GM12878 (cell line): ENCODE data around the gene USP27X. TPM values are rescaled to one million over a fixed set of nuclear protein-coding genes. Genes with fewer than 3 reads are reported as not detected.

Experiments
- ATAC-seq: fragments of 200-7000 bp; cut with Tn5 transposase; 3 replicates; pipeline ENCODE4 v1.9.1; 2020; ENCODE audit warnings: mild to moderate bottlenecking, moderate library complexity
- BruUV-seq: library from RNA; stranded (reverse); fragments of 400-500 nt; replicated peaks from 2 replicates; lab custom pipeline; 2021; lab: Mats Ljungman, UMichigan
- CTCF ChIA-PET: fragments of 300-600 bp; sonication (Branson Sonifier 250); formaldehyde crosslinking; extraction: SDS; loops from one replicate; lab custom pipeline; 2021; ENCODE audit warnings: inconsistent platforms; lab: Yijun Ruan, JAX
- POLR2A ChIA-PET: fragments of 350-600 bp; formaldehyde crosslinking; extraction: SDS; loops from one replicate; lab custom pipeline; 2021; ENCODE audit warnings: inconsistent platforms; lab: Charles Lee
- RAD21 ChIA-PET: fragments of 300-600 bp; sonication (Branson Sonifier 250); formaldehyde crosslinking; loops from one replicate; lab custom pipeline; 2023; ENCODE audit warnings: antibody characterized with exemption; ENCODE audit not compliant: unreplicated experiment; lab: Charles Lee
- SMC1A ChIA-PET: fragments of 300-600 bp; sonication (Branson Sonifier 250); formaldehyde crosslinking; loops from one replicate; lab custom pipeline; 2023; ENCODE audit not compliant: unreplicated experiment, uncharacterized antibody; lab: Charles Lee
- DNase-seq: peaks from one replicate; pipeline ENCODE4 v3.0.0-alpha.2; 2011; ENCODE audit warnings: low read depth, low spot score
- FAIRE-seq: peaks from 3 replicates; lab custom pipeline; 2011; peaks lifted over from hg19 to GRCh38; lab: Jason Lieb, UNC
- H2AFZ ChIP-seq: 2 replicates; pipeline ENCODE4 v1.6.0; 2011; ENCODE audit warnings: low read depth, low read length, control low read depth; ENCODE audit not compliant: control insufficient read depth
- H3K27ac ChIP-seq: 2 replicates; pipeline ENCODE4 v1.5.1; 2011; ENCODE audit warnings: control low read depth; ENCODE audit not compliant: control insufficient read depth, insufficient read depth
- H3K27me3 ChIP-seq, 2 experiments: replicated peaks in 1 of 2; 2 replicates each; pipeline versions ENCODE4 v1.6.0 to v1.6.1; 2011; ENCODE audit warnings: low read length in 1 of 2; ENCODE audit not compliant: control insufficient read depth in 2 of 2, insufficient read depth in 2 of 2
- H3K36me3 ChIP-seq, 2 experiments: 2 replicates each; pipeline ENCODE4 v1.5.1; 2011; ENCODE audit warnings: low read length in 1 of 2; ENCODE audit not compliant: control insufficient read depth in 2 of 2, insufficient read depth in 2 of 2
- H3K4me1 ChIP-seq: 2 replicates; pipeline ENCODE4 v1.6.1; 2011; ENCODE audit warnings: mild to moderate bottlenecking, low read length, moderate library complexity, mixed read lengths; ENCODE audit not compliant: control insufficient read depth, insufficient read depth
- H3K4me2 ChIP-seq: 2 replicates; pipeline ENCODE4 v1.6.0; 2011; ENCODE audit warnings: control low read depth; ENCODE audit not compliant: control insufficient read depth, insufficient read depth
- H3K4me3 ChIP-seq: fragments of 200-600 bp; sonication (generic); 2 replicates; pipeline ENCODE4 v1.5.1; 2016
- H3K79me2 ChIP-seq: 2 replicates; pipeline ENCODE4 v1.6.0; 2011; ENCODE audit warnings: low read length; ENCODE audit not compliant: control insufficient read depth, insufficient read depth
- H3K9ac ChIP-seq: 2 replicates; pipeline ENCODE4 v1.8.0; 2011; ENCODE audit warnings: low read length, control low read depth, mixed read lengths; ENCODE audit not compliant: control insufficient read depth, insufficient read depth
- H3K9me3 ChIP-seq: replicated peaks from 3 replicates; pipeline ENCODE4 v1.5.1; 2011; ENCODE audit warnings: mild to moderate bottlenecking, low read length; ENCODE audit not compliant: control insufficient read depth, insufficient read depth
- H4K20me1 ChIP-seq: 2 replicates; pipeline ENCODE4 v1.6.0; 2011; ENCODE audit not compliant: control insufficient read depth, insufficient read depth
- BMI1 ChIP-seq: fragments of 450-650 bp; IDR thresholded peaks from 2 replicates; pipeline ENCODE4 v1.6.1; 2016; ENCODE audit warnings: mild to moderate bottlenecking, moderate library complexity, borderline replicate concordance
- HDGF ChIP-seq: fragments of 450-650 bp; IDR thresholded peaks from 2 replicates; pipeline ENCODE4 v1.6.1; 2016; ENCODE audit warnings: antibody characterized with exemption
- RAD21 ChIP-seq: IDR thresholded peaks from 2 replicates; pipeline ENCODE4 v1.6.1; 2011; ENCODE audit warnings: mild to moderate bottlenecking, low read depth, low read length, moderate library complexity; ENCODE audit not compliant: insufficient read depth
- SMC3 ChIP-seq: IDR thresholded peaks from 2 replicates; pipeline ENCODE4 v1.6.1; 2011; ENCODE audit warnings: low read length, improper control_type of control experiment, borderline replicate concordance
- WGBS: methylation state at CpG from one replicate; pipeline ENCODE4 v1.1.6; 2016; ENCODE audit warnings: low lambda C conversion rate; ENCODE audit not compliant: insufficient replicate concordance, insufficient coverage; ENCODE audit errors: missing lambda C conversion rate; 5-methylcytosine and 5-hydroxymethylcytosine counted together
- in situ Hi-C: fragments of 300-500 bp; cut with MboI; formaldehyde crosslinking; loops from 9 replicates; pipeline ENCODE4 v1.14.3; 2018; ENCODE audit warnings: mixed read lengths
- intact Hi-C: fragments of 100-400 bp; cut with micrococcal nuclease; formaldehyde crosslinking; loops from one replicate; pipeline ENCODE4 v1.14.2; 2022; ENCODE audit not compliant: unreplicated experiment
- polyA plus RNA-seq, 11 experiments: library from polyadenylated mRNA; depleted of rRNA in 4 of 11; unstranded in 6 of 11; stranded (reverse) in 5 of 11; fragments of >200 nt; fragmentation: Nextera tagmentation in 4 of 11; fragmentation: Illumina TruSeq in 1 of 11; extraction: Ambion mirVana in 4 of 11; extraction: Trizol in 1 of 11; gene quantifications; 1 replicate in 1 of 11; 2 replicates in 10 of 11; pipeline versions ENCODE4 v1.2.1 to v1.2.3, GENCODE V29; 2011 to 2016; ENCODE audit warnings: inconsistent platforms in 2 of 11, missing spikeins in 2 of 11, low read depth in 1 of 11
- total RNA-seq, 4 experiments: library from RNA; depleted of rRNA in 3 of 4; stranded (reverse); fragments of >200 nt in 3 of 4; fragmentation: Illumina TruSeq in 1 of 4; extraction: Trizol in 1 of 4; gene quantifications; 2 replicates each; pipeline versions ENCODE4 v1.2.1 to v1.2.3, GENCODE V29; 2013 to 2021
- TF ChIP-seq, protein P1 (sequence below), 3 experiments: IDR thresholded peaks in 2 of 3; conservative IDR thresholded peaks in 1 of 3; 2 replicates each; pipeline ENCODE4 v1.5.1; 2011; ENCODE audit warnings: low read depth in 3 of 3, low read length in 3 of 3, mild to moderate bottlenecking in 3 of 3, control low read depth in 2 of 3, moderate library complexity in 2 of 3, inconsistent platforms in 1 of 3, mixed read lengths in 1 of 3; ENCODE audit not compliant: control insufficient read depth in 2 of 3, insufficient read depth in 1 of 3; ENCODE audit errors: extremely low read depth in 1 of 3
- TF ChIP-seq, protein P2 (sequence below): fragments of 150-350 bp; IDR thresholded peaks from 2 replicates; pipeline ENCODE4 v1.6.1; 2016; ENCODE audit warnings: low read depth, low read length

Gene USP27X
- total and polyA plus RNA-seq, 10 of the 15 experiments (the other 5 are each of a cell fraction or from before 2014, with no cell fraction given), result 0.09 to 2.0 (median 0.89) TPM; not detected in 1

DNA sequence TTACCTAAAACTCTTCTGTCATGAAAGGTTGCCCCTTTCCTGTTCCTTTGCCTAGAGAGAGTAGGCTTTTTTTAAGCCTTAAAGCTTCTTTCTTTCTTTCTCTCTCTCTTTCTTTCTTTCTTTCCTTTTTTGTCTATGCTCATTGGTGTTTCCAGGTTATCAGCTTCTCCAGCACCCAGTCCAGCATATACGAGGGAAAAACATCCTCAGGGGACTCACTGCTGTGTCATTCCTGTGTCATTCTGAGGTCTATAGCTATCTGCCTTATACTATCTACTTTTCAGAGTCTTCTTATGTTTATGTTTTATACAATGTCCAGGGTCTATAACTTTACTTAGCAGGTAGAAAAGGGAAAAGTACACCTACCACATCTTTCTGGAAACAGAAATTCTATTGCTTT lies 10.5 kb upstream of the USP27X start:
- SMC1A ChIA-PET, result no interaction called here

DNA sequence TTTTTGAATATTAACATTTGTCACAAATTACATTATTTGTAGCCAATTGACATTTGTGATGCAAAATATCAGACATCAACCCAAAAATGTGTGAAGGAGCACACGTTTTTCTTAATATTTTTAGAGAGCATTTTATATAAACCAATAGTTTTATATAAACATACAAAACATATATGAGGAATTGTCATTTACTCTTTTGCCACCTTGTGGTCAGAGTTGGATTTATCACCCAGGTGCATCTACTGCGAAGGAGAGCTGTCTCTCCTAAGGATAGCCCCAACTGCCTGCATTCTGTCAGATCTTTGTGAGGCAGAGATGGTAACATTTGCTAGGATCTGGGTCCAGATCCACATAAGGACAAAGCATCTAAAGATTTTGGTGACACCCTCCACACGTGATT lies 2.5 kb upstream of the USP27X start:
- Histone ChIP-seq H4K20me1 (no peaks in the 10 kb centered on the region), H3K27ac (no peak overlapping the region), H3K4me2 (no peak overlapping the region), H3K36me3 (no peaks in the 10 kb centered on the region), H3K79me2 (no peaks in the 10 kb centered on the region)
- CTCF ChIA-PET, result interaction anchor here (0.9 to 6.9 kb wide), 8 partner anchors 8 to 684 kb away, joined by 3 to 85 read pairs (median 8); partner anchors contain the start of genes CLCN5 and PPP1R3F
- WGBS, result 2% methylated on average over 3 of the region's 3 CpGs
- peak; percentile 39; the same call in 2 of the 3 replicates for ATAC-seq
- no peak for TF ChIP-seq BMI1
- peak; percentile 44 for TF ChIP-seq RAD21
- TF ChIP-seq, protein P1, sequence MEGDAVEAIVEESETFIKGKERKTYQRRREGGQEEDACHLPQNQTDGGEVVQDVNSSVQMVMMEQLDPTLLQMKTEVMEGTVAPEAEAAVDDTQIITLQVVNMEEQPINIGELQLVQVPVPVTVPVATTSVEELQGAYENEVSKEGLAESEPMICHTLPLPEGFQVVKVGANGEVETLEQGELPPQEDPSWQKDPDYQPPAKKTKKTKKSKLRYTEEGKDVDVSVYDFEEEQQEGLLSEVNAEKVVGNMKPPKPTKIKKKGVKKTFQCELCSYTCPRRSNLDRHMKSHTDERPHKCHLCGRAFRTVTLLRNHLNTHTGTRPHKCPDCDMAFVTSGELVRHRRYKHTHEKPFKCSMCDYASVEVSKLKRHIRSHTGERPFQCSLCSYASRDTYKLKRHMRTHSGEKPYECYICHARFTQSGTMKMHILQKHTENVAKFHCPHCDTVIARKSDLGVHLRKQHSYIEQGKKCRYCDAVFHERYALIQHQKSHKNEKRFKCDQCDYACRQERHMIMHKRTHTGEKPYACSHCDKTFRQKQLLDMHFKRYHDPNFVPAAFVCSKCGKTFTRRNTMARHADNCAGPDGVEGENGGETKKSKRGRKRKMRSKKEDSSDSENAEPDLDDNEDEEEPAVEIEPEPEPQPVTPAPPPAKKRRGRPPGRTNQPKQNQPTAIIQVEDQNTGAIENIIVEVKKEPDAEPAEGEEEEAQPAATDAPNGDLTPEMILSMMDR (IDR thresholded peaks at IDR 0.05 in 2 of 3, conservative IDR thresholded peaks at IDR 0.05 in 1 of 3; ENCODE audit: control insufficient read depth in 2 of 3, extremely low read depth in 1 of 3, insufficient read depth in 1 of 3, low read depth in 3 of 3, low read length in 3 of 3), result peak; percentile 36 to 53 (median 46)
- TF ChIP-seq SMC3, result peak; percentile 34; the same call in 1 of the 2 replicates
- TF ChIP-seq, protein P2, sequence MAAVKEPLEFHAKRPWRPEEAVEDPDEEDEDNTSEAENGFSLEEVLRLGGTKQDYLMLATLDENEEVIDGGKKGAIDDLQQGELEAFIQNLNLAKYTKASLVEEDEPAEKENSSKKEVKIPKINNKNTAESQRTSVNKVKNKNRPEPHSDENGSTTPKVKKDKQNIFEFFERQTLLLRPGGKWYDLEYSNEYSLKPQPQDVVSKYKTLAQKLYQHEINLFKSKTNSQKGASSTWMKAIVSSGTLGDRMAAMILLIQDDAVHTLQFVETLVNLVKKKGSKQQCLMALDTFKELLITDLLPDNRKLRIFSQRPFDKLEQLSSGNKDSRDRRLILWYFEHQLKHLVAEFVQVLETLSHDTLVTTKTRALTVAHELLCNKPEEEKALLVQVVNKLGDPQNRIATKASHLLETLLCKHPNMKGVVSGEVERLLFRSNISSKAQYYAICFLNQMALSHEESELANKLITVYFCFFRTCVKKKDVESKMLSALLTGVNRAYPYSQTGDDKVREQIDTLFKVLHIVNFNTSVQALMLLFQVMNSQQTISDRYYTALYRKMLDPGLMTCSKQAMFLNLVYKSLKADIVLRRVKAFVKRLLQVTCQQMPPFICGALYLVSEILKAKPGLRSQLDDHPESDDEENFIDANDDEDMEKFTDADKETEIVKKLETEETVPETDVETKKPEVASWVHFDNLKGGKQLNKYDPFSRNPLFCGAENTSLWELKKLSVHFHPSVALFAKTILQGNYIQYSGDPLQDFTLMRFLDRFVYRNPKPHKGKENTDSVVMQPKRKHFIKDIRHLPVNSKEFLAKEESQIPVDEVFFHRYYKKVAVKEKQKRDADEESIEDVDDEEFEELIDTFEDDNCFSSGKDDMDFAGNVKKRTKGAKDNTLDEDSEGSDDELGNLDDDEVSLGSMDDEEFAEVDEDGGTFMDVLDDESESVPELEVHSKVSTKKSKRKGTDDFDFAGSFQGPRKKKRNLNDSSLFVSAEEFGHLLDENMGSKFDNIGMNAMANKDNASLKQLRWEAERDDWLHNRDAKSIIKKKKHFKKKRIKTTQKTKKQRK, result no peak
- TF ChIP-seq, all 136 proteins: peak for 3
- RAD21 ChIA-PET, result interaction anchor here (1.1 to 4.5 kb wide), 2 partner anchors 34 to 37 kb away, joined by 4 to 46 read pairs; no protein-coding TSS in a partner anchor
- SMC1A ChIA-PET, result interaction anchor here (0.6 to 3.7 kb wide), 5 partner anchors 36 to 116 kb away, joined by 3 to 35 read pairs (median 4); no protein-coding TSS in a partner anchor
- no TSS peak for BruUV-seq
- POLR2A ChIA-PET, result no interaction called here
- H3K27me3 ChIP-seq, result no peaks in the 10 kb centered on the region
- no peaks in the 10 kb centered on the region for H3K9me3 ChIP-seq
- FAIRE-seq (peak; percentile 92), DNase-seq (no peak)
- in situ Hi-C loops, result no loop called here
- no peaks in the 10 kb centered on the region; the same call in 1 of the 2 replicates for H3K4me1 ChIP-seq
- no peak overlapping the region for H3K9ac ChIP-seq
- no peak overlapping the region for H3K4me3 ChIP-seq
- no peak overlapping the region for H2AFZ ChIP-seq
- intact Hi-C loops, result loop anchor here (1.0 kb wide), 2 partner anchors 36 to 115 kb away; no protein-coding TSS in a partner anchor

More for the DNA sequence above, 10.5 kb upstream of the USP27X start:
- H3K4me2 ChIP-seq, result no peak overlapping the region
- no TSS peak for BruUV-seq
- no peak for TF ChIP-seq HDGF
- no peak for ATAC-seq
- in situ Hi-C loops, result loop anchor here (25.0 kb wide), 1 partner anchor 1006 kb away; no protein-coding TSS in a partner anchor
- H3K9me3 ChIP-seq, result no peaks in the 10 kb centered on the region
- no peaks in the 10 kb centered on the region for H3K27me3 ChIP-seq
- ChIA-PET RAD21 (no interaction called here), CTCF (interaction anchor here (1.1 to 1.7 kb wide), 4 partner anchors 8 to 50 kb away, joined by 3 to 4 read pairs (median 3); no protein-coding TSS in a partner anchor), POLR2A (interaction anchor here (0.5 kb wide), 1 partner anchor 67 kb away, joined by 3 read pairs; no protein-coding TSS in a partner anchor)
- no peak for DNase-seq
- no peak overlapping the region for H3K9ac ChIP-seq
- no peaks in the 10 kb centered on the region for H4K20me1 ChIP-seq
- intact Hi-C loops, result no loop called here
- no peak overlapping the region for H2AFZ ChIP-seq
- H3K4me1 ChIP-seq, result no peaks in the 10 kb centered on the region
- H3K27ac ChIP-seq, result no peak overlapping the region
- no peaks in the 10 kb centered on the region for H3K36me3 ChIP-seq
- no peak for FAIRE-seq
- H3K79me2 ChIP-seq, result no peaks in the 10 kb centered on the region
- 30% methylated on average over 1 of the region's 1 CpG for WGBS
- no peak overlapping the region for H3K4me3 ChIP-seq
